ENCODE measurements around the gene ELMO3. TPM values are rescaled to one million over a fixed set of nuclear protein-coding genes. Genes with fewer than 3 reads are reported as not detected.

ELMO3 gene
- total and polyA plus RNA-seq, 2 of the 13 experiments (the other 11 are each of a cell fraction or from before 2014, with no cell fraction given), result 2.6 to 4.0 TPM

DNA sequence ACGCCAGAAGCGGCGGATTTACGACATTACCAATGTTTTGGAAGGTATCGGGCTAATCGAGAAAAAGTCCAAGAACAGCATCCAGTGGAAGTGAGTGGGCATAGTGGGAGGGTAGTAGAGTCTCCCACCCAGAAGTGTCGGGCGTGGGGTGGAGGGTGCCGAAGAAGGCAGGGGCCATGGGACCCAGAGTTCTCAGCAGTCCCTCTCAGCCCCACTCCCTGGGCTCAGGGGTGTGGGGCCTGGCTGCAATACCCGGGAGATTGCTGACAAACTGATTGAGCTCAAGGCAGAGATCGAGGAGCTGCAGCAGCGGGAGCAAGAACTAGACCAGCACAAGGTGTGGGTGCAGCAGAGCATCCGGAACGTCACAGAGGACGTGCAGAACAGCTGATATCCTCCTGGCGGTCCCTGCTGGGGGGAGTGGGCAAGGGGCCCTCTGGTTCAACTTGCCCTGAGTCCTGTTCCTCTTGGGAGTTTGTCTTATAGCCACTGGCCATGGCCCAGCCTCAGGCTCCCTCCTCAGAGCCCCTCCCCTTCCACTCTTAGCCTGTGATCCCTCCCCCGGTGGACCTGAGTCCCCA is 6.1 kb upstream of the ELMO3 start (continued):
- TF ChIP-seq RXRB (CRISPR knock-in tag; IDR thresholded peaks at IDR 0.05; ENCODE audit: borderline replicate concordance) (no peak), HNRNPK (IDR thresholded peaks at IDR 0.05; ENCODE audit: low read depth, low read length, poor library complexity, severe bottlenecking) (no peak), ZNF367 (CRISPR knock-in tag; IDR thresholded peaks at IDR 0.05; ENCODE audit: borderline replicate concordance) (0 out of 2 replicates have a peak, but pooled peaks have one; percentile 41), DNMT3B (CRISPR knock-in tag; conservative IDR thresholded peaks at IDR 0.05) (no peak), ZNF3 (CRISPR knock-in tag; IDR thresholded peaks at IDR 0.05) (no peak), NFIB (CRISPR knock-in tag; IDR thresholded peaks at IDR 0.05; ENCODE audit: borderline replicate concordance) (no peak), NFRKB (IDR thresholded peaks at IDR 0.05) (no peak), HOXD1 (CRISPR knock-in tag; IDR thresholded peaks at IDR 0.05) (no peak), ZSCAN25 (CRISPR knock-in tag; IDR thresholded peaks at IDR 0.05) (no peak), NAIF1 (CRISPR knock-in tag; IDR thresholded peaks at IDR 0.05; ENCODE audit: borderline replicate concordance) (no peak), STAG1 (CRISPR knock-in tag; IDR thresholded peaks at IDR 0.05) (no peak), ETV5 (CRISPR knock-in tag; IDR thresholded peaks at IDR 0.05; ENCODE audit: borderline replicate concordance) (no peak), SNAI1 (CRISPR knock-in tag; IDR thresholded peaks at IDR 0.05; ENCODE audit: borderline replicate concordance) (no peak), AKAP8 (CRISPR knock-in tag; IDR thresholded peaks at IDR 0.05) (no peak), ZNF446 (CRISPR knock-in tag; IDR thresholded peaks at IDR 0.05) (no peak)
- TF ChIP-seq, protein P1, sequence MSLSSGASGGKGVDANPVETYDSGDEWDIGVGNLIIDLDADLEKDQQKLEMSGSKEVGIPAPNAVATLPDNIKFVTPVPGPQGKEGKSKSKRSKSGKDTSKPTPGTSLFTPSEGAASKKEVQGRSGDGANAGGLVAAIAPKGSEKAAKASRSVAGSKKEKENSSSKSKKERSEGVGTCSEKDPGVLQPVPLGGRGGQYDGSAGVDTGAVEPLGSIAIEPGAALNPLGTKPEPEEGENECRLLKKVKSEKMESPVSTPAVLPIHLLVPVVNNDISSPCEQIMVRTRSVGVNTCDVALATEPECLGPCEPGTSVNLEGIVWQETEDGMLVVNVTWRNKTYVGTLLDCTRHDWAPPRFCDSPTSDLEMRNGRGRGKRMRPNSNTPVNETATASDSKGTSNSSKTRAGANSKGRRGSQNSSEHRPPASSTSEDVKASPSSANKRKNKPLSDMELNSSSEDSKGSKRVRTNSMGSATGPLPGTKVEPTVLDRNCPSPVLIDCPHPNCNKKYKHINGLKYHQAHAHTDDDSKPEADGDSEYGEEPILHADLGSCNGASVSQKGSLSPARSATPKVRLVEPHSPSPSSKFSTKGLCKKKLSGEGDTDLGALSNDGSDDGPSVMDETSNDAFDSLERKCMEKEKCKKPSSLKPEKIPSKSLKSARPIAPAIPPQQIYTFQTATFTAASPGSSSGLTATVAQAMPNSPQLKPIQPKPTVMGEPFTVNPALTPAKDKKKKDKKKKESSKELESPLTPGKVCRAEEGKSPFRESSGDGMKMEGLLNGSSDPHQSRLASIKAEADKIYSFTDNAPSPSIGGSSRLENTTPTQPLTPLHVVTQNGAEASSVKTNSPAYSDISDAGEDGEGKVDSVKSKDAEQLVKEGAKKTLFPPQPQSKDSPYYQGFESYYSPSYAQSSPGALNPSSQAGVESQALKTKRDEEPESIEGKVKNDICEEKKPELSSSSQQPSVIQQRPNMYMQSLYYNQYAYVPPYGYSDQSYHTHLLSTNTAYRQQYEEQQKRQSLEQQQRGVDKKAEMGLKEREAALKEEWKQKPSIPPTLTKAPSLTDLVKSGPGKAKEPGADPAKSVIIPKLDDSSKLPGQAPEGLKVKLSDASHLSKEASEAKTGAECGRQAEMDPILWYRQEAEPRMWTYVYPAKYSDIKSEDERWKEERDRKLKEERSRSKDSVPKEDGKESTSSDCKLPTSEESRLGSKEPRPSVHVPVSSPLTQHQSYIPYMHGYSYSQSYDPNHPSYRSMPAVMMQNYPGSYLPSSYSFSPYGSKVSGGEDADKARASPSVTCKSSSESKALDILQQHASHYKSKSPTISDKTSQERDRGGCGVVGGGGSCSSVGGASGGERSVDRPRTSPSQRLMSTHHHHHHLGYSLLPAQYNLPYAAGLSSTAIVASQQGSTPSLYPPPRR (CRISPR knock-in tag; IDR thresholded peaks at IDR 0.05; ENCODE audit: borderline replicate concordance), result 0 out of 2 replicates have a peak, but pooled peaks have one; percentile 1
- TF ChIP-seq, protein P2, sequence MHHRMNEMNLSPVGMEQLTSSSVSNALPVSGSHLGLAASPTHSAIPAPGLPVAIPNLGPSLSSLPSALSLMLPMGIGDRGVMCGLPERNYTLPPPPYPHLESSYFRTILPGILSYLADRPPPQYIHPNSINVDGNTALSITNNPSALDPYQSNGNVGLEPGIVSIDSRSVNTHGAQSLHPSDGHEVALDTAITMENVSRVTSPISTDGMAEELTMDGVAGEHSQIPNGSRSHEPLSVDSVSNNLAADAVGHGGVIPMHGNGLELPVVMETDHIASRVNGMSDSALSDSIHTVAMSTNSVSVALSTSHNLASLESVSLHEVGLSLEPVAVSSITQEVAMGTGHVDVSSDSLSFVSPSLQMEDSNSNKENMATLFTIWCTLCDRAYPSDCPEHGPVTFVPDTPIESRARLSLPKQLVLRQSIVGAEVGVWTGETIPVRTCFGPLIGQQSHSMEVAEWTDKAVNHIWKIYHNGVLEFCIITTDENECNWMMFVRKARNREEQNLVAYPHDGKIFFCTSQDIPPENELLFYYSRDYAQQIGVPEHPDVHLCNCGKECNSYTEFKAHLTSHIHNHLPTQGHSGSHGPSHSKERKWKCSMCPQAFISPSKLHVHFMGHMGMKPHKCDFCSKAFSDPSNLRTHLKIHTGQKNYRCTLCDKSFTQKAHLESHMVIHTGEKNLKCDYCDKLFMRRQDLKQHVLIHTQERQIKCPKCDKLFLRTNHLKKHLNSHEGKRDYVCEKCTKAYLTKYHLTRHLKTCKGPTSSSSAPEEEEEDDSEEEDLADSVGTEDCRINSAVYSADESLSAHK (CRISPR knock-in tag; IDR thresholded peaks at IDR 0.05; ENCODE audit: borderline replicate concordance), result no peak
- TF ChIP-seq, protein P3, sequence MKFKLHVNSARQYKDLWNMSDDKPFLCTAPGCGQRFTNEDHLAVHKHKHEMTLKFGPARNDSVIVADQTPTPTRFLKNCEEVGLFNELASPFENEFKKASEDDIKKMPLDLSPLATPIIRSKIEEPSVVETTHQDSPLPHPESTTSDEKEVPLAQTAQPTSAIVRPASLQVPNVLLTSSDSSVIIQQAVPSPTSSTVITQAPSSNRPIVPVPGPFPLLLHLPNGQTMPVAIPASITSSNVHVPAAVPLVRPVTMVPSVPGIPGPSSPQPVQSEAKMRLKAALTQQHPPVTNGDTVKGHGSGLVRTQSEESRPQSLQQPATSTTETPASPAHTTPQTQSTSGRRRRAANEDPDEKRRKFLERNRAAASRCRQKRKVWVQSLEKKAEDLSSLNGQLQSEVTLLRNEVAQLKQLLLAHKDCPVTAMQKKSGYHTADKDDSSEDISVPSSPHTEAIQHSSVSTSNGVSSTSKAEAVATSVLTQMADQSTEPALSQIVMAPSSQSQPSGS (CRISPR knock-in tag; IDR thresholded peaks at IDR 0.05), result no peak
- TF ChIP-seq, protein P4, sequence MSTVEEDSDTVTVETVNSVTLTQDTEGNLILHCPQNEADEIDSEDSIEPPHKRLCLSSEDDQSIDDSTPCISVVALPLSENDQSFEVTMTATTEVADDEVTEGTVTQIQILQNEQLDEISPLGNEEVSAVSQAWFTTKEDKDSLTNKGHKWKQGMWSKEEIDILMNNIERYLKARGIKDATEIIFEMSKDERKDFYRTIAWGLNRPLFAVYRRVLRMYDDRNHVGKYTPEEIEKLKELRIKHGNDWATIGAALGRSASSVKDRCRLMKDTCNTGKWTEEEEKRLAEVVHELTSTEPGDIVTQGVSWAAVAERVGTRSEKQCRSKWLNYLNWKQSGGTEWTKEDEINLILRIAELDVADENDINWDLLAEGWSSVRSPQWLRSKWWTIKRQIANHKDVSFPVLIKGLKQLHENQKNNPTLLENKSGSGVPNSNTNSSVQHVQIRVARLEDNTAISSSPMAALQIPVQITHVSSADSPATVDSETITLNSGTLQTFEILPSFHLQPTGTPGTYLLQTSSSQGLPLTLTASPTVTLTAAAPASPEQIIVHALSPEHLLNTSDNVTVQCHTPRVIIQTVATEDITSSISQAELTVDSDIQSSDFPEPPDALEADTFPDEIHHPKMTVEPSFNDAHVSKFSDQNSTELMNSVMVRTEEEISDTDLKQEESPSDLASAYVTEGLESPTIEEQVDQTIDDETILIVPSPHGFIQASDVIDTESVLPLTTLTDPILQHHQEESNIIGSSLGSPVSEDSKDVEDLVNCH (CRISPR knock-in tag; IDR thresholded peaks at IDR 0.05), result no peak

All from HepG2 (cell line).